HG02610 (cell line): ENCODE results near the gene SSR2.

Experiments
- ATAC-seq: cut with Tn5 transposase; IDR thresholded peaks from one replicate; pipeline ENCODE4 v1.9.1; 2021; ENCODE audit warnings: mild to moderate bottlenecking, moderate library complexity; ENCODE audit not compliant: unreplicated experiment

The SSR2 gene

DNA sequence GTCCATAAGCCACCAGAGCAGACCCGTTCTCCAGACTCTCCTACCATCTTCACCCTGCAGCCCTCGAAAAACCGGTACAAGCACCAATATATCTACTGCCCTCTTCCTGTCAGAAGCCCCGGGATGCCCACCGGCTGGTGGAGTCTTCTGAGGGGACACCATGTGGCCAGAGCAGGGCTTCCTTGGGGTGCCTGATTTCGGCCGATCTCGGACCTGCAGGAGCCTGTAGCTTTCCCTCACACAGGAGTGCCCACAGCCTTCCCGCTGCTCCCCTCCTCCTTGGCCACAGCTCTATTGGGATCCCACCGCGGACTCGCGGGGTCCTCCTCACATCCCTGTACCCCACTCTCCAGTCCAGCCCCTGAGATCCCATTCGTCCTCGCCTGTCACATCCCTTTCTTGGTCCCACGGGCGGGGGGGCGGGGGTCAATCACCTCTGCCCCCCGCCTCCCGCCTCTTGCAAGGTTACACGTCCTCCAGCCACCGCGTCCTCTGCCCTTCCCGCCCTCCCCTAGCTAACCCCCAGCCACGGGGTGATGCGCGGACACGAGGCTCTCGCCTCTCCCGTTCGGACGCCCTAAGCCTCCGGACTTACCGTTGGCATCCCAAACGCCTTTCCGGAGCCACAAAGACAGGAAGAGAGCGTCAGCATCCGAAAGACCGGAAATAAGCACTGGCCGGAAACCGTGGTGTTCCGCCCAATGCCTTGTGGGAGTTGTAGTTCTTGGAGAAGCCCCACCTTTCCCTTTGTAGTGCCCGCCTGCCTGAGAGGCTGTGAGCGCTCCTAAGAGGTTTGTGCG is at the start of gene SSR2:
Gene SSR2 (minus strand): TSS at position 659 of the 800 bp plus-strand sequence. CDS start 784 bp downstream, outside the sequence.
- ATAC-seq = peak; percentile 97

- ATAC-seq = no peak
Measured at GRCh38 chr1:156070548-156070947, 49.8 kb upstream of the SSR2 start.

GRCh38 chr1:156069490-156070455 is 49.0 kb upstream of the SSR2 start:
- no peak for ATAC-seq

GRCh38 chr1:156067262-156067661 is 46.5 kb upstream of the SSR2 start:
- ATAC-seq = no peak

GRCh38 chr1:156065871-156066270 is 45.1 kb upstream of the SSR2 start:
- no peak for ATAC-seq

- no peak for ATAC-seq
Measured at GRCh38 chr1:156065212-156065611, 44.5 kb upstream of the SSR2 start.

GRCh38 chr1:156064615-156065014 is 43.9 kb upstream of the SSR2 start:
- ATAC-seq = no peak

GRCh38 chr1:156063997-156064285 is 43.2 kb upstream of the SSR2 start:
- ATAC-seq = no peak

GRCh38 chr1:156062189-156062588 is 41.4 kb upstream of the SSR2 start:
- ATAC-seq = no peak

- ATAC-seq = no peak
Measured at GRCh38 chr1:156060937-156061636, 40.3 kb upstream of the SSR2 start, which contains the start of gene RAB25. Gene RAB25 (plus strand): TSS chr1:156061160. CDS start chr1:156061401, 241 bp downstream.

DNA sequence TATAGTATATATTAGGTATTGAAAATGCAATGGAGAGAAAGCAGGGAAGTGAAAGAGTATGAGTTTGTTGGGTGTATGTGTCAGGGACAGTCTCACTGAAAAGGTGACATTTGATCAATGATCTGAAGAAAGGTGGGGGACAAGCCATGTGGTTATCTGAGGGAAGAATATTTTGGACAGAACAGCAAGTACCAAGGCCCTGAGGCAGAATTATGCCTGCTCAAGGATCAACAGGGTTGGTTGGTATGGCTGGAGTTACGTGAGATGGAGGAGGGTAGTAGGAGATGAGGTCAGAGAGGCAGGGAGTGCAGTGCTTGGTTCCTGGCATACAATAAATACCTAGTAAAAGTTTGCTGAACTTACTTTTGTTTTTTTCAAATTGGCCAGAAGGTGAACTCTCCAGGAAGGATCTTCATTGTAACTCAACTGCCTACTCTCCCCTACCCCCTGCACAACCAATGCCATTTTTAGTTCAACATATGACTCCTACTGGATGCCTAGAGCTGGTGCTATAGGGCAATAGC is 35.6 kb upstream of the SSR2 start:
- ATAC-seq = no peak

- ATAC-seq = no peak
Measured at GRCh38 chr1:156055281-156056048, 34.7 kb upstream of the SSR2 start.

- peak; percentile 75 for ATAC-seq
Measured at GRCh38 chr1:156054500-156055280, 33.9 kb upstream of the SSR2 start, which contains the start of gene LAMTOR2. Gene LAMTOR2 (plus strand): TSS chr1:156054782. CDS start chr1:156054890, 108 bp downstream.

GRCh38 chr1:156053768-156054499 is 33.2 kb upstream of the SSR2 start, which contains the start of gene UBQLN4:
Gene UBQLN4 (minus strand): TSS chr1:156053798. CDS start chr1:156053701, 97 bp downstream.
- peak; percentile 55 for ATAC-seq

- no peak for ATAC-seq
Measured at GRCh38 chr1:156052862-156053767, 32.4 kb upstream of the SSR2 start.

DNA sequence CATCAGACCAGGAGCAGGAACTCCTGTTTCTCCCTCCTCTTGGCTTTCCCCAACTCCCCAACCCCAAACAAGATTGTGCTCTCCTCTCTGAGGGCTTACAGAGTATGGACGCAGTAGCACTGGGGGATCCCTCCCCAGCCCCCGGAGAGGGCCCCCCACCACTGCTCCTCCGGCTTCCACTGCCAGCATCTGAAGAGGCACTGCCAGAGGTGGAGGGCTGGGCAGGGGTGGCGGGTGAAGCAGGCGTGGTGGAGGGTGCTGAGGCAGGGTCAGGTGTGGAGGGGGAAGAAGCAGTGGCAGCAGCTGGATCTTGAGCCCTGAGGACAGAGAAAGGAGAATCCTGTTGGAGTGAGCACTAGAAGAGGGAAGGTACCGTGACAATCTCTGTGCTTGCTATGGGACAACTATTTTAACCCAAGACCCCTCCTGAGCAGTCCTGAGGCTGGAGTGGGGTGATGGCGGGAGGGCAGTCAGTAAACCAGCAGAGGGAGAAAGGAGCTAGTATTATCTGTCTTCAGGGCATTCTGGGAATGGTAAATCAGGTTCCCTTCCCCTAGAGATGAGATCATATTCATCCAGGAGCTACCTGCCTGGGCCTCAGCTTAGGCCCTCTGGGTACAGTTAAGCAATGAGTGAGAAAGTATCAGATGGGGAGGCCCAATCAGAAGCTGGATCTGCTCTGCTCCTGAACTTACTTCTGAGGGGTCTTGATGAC is 30.4 kb upstream of the SSR2 start:
- no peak for ATAC-seq

DNA sequence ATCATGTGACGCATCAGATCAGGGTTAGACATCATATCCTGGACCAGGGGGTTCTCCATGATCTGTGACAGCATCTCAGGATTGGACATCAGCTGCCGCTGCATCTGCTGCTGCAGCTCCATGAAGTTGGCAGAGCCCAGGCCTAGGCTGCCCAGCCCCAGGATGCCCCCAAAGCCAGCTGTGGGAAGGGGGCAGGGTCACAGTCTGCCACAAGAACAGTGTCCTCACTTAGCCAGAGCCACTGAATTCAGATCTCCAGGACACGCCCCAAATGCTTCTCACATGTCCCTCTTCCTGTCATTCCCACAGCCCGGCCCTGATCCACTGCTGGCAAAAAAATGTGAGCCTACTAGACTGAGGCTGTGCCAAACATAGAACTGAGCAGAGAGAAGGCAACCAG is 29.6 kb upstream of the SSR2 start:
- ATAC-seq = no peak
